HG02623 (cell line): ENCODE measurements around the gene KLHL18.
"Not testable (repeated sequence)": the region's sequence is repeated elsewhere in the genome, so short reads cannot be mapped to it uniquely, and the experiment has no call there.

Source experiments
- ATAC-seq: cut with Tn5 transposase; IDR thresholded peaks from one replicate; pipeline ENCODE4 v1.9.1; 2021; ENCODE audit warnings: moderate library complexity; ENCODE audit not compliant: unreplicated experiment

The KLHL18 gene

DNA sequence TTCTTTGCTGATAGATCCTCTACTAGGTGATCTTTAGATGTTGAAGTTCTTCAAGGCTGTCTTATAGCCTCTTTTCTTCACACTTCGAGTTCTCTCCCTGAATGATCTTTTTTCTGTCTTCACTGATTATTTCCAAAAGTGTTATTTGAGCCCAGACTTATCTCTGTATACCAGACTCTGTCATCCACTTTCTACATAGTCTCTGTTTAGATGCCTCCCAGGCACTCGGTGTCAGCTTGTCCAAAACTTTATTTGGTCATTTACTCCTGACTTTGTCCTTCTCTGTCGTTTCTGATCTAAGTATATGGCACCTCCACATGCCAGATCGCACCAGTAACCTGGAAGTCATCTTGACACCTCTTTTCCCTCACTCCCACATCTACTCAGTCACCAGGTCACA, 27.6 kb downstream of the KLHL18 start:
- ATAC-seq: no peak

DNA sequence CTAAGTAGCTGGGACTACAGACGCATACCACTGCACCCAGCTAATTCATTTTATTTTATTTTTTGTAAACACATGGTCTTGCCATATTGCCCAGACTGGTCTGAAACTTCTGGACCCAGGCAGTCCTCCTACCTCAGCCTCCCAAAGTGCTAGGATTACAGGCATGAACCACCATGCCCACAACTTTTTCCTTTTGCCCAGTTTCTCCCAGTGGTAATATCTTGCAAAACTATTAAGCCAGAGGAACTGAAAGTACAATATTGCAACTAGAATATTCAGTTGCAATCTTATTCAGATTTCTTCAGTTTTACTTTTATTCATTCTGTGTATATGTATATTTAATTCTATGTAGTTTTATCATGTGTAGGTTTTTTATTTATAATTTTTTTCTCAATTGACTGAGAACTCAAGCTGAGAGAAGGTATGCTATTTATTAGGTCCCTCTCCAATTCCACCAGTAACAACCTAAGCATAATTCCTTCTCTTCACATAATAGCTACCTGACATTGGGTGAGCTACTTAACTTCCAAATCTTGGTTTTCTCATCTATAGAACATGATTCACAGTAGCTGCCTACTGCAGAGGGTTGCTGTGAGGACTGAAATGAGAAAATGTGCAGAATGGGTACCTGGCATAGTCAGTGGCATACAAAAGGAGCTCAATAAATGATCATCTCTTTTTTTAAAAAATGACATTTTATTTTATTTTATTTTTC, 30.8 kb downstream of the KLHL18 start:
- ATAC-seq: no peak

DNA sequence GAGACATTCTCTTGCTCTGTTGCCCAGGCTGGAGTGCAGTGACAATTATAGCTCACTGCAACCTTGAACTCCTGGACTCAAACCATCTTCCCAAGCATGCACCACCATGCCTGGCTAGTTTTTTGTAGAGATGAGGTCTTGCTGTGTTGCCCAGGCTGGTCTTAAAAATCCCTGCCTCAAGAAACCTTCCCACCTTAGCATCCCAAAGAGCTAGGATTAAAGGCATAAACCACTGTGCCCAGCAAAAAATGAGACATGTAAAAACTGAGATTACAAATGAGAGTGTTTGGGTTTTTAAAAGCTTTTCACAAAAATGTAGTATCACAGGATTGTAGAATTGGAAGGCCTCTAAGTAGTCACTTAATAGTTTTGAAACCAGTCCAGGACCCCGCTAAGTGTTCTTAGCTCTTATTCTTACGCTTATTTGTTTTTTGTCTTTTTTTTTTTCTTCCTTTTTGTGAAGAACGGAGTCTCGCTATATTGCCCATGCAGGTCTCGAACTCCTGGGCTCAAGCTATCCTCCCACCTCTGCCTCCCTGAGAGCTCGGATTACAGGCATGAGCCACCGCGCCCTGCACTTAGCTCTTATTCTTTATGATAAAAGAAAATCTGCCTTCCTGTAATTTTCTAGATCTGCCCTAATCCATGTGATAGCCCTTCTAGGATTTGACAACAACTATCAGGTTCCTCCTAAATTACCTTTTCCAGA, 31.5 kb downstream of the KLHL18 start:
- no peak for ATAC-seq

DNA sequence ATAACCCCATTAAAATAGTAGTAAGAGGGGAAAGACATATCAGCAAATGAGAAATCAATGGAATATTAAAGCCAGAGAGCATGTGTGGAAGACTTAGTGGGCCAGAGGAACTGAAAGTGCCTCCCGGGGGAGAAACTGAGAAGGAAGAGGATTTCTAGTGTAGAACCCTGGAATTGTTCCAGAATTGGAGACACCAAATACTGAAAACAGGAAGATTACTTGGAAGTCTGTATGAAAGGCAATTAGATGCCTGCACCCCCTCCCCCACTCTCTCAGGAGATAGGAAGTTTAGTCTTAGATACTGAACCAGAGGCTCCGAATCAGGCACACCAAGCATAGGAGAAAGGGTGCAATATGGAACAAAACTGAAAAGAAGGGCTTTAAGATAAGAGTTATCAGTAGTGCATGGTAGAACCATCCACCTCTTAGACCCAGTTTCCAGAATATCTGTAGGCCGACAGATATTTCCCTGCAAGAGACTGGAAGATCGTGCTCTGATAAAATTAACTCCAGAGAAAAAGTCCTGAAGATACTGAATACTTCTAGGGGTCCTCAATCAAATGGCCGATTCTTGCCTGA, 32.4 kb downstream of the KLHL18 start:
- no peak for ATAC-seq

DNA sequence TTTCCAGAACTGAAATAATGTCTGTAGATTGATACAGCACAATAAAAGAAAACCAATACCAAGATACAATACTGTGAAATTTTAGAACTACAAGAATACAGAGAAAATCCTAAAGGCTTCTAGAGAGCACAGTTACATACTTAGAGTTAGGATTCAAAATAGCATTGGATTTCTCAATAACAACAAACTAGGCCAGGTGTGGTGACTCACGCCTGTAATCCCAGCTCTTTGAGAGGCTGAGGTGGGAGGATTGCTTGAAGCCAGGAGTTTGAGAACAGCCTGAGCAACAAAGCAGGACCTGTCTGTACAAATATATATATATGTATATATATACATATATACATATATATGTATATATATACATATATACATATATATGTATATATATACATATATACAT, 33.4 kb downstream of the KLHL18 start:
- ATAC-seq: not testable (repeated sequence)

DNA sequence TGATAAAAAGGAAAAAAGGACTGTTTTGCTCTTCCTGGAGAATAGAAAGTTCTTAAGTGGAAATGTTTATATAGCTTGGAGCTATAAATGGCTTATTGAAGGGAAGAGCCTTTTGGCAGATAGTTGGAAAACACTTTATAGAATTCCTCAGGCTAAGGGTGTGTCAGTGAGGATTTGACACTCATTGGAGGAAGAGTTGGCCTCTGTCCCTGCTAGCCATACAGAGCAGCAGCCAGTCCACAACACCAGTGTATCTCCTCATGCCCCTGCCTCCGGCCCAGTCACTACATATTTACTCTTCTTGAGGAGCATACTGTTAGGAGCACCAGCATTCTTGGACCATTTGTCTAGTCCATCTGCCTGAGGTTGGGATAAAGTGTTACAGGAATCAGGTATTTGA, 36.2 kb downstream of the KLHL18 start:
- no peak for ATAC-seq

DNA sequence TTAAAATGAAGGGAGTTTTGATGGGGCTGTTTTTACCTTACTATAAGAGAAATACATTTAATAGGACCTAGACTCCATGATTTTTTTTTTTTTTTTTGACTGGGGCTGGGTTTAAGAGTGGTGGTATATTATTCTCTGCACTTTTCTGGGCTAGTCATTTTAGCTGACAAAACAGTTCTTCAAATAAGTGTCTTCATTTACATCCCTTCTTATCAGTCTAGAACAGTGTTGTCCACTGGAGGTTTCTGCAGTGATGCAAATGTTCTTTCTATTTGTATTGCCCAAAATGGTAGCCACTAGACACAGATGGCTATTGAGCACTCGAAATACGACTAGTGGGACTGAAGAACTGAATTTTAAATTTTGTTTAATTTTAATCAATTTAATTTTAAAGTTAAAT, 37.2 kb downstream of the KLHL18 start:
- no peak for ATAC-seq

DNA sequence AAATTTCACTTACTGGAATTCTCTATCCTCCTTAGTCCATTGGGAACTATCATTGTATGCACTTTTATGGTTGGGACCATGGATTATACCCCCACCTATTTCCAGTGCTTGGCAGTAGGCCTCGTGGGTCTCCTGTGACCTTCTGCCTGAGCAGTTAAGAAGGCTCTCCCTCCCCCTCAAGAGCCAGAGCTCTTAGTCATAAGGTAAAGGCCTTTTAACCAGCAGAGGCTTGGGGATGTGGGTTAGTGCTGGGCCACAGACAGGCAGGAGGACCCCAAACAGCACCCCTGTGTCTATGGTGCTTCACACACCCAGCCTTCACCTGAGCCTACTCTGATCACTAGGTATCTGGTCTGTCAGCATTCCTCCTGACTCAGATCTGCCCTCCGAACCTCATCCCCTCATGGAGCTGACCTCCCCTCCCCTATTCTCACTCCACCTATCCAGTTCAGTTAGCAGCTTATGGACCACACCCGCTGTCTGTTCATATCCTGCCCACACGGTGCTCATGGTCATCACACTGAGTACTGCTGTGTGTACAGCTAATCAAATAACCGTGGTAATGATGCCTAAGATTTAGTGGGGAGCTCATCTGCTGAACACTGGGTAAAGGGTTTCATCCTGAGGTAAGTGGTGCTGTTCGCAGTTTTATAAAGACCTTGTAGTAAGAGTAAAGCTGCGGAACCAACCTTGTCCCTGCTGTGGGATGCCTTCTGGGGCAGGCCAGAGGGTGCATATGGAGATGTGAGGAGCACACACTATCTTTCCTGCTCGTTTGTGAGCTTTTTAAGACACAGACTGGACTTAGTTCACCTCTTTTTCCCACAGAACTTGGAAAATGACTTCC, 40.9 kb downstream of the KLHL18 start:
- ATAC-seq: no peak

DNA sequence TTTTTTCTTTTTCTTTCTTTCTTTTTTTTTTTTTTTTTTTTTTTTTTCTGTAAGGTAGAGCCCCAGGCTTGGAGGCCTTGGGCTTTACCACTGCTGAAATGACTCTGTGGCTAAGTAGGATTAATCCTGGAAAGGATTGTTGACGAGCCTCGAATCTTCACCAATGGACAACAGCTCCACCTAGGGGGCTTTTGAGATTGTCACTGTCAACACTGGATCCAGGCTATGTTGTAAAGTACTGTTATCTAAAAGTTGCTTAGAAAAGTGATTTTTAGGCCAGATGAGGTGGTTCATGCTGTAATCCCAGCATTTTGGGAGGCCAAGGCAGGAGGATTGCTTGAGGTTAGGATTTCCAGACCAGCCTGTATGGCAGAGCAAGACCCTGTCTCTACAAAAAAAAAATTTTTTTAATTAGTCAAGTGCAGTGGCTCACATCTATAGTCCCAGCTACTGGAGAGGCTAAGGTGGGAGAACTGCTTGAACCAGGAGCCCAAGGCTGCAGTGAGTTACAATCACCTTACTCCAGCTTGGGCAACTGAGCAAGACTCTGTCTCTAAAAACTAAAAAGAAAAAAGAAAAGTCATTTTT, 41.6 kb downstream of the KLHL18 start:
- no peak for ATAC-seq

DNA sequence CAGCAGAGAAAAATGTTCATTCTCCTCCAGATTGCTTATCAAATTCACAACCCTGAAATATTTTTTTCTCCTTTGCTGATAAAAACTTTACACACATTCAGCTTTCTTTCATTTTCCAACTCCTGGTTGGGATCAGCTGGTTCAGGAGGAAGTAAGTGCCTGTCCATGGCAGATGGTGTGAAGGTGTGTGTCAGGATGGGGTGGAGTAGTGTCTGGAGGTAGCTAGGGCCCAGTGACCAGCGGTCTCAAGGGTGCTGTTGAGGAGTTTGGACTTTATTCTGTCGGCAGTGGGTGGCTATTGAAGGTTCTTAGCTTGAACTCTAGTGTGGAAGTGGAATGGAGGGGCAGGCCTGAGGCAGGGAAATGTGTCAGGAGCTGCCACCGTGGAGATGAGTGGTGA, 51.2 kb downstream of the KLHL18 start:
- no peak for ATAC-seq

DNA sequence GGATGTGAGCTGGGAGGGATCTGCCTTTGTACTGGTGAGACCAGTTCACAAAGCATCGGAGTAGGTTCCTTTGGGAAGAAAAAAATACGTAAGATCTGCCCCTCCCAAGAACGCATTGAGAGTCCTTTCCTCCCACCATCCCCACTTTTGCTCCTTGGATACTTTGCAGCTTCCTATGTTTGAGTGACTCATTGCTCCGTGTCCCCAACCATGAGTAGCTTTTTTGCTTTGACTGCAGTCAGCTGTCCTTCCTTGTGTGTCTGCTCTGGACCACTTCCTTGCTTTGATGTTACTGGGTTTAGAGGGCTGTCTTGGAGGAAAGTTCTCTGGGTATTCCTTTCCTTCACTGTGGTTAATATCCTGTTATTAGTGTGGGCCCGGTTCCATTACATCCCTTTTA, 54.9 kb downstream of the KLHL18 start:
- ATAC-seq: no peak

DNA sequence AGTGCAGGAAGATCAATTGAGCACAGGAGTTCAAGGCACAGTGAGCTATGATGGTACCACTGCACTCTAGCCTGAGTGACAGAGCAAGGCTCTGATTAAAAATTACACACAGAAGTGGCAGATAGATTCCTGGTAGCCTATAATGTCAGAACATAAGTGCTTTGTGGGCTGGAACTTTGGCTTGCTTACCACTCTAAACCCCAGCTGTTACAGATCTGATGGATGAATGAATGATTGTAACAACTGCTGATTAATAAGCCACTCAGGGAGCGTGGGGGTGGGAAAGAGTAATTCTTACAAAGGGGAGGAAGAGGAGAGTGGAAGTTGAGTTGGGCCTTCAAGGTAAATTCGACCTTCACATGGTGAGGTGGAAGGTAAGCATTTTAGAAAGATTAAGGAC, 57.2 kb downstream of the KLHL18 start:
- ATAC-seq: no peak

DNA sequence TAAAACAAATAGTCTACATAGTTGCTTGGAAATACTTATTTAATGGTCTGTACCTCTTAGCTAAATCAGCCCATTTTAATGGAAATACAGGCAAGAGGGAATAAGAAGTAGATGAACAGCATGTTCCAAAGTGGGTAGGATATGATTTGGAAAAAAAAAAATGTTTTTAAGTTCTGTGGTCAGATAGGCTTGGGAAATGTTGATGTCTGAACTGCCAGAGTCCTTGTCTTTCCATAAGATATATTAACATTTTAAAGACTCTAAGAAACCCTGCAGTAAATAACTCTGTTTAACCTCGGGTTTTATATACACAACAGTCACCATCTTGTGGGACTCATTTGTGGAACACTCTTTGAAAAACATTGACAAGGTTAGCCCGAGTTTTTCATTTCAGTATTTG, 58.1 kb downstream of the KLHL18 start:
- no peak for ATAC-seq

DNA sequence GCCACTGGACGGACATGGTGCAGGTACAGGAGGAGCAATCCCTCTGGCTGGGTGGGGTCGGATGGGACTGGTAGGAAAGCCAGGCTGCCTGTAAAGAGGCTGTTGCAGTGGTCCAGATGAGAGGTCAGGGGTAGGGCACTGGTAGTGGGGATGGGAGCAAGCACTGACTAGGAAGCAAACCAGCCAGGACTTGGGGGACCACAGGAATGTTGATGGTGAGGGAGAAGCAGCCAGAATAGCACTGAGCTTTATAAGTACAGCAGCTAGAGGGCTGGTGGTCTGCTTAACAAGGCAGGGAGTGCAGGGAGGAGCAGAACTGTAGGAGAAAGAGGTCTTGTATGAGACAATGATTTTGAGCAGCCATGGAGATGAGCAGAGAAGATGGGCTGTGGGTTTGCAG, 59.4 kb downstream of the KLHL18 start:
- no peak for ATAC-seq

DNA sequence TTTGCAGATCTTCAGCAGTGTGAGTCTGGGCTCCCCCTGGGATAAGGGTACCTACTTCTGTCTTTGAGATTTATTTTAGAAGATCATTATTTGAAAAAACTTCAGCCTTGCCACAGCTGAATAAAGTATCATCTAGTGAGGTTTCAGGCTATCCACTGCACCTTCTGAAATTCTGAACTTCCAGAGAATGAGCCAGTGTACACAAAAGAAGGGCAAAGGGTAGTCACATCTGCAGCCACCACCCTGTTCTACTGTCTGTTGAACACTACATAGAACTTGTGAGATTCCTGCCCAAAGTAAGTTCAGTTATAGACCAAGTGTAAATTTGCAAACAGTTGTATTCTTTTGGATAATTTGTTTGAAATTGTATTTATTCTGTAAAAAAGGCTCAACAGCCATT, 60.1 kb downstream of the KLHL18 start:
- no peak for ATAC-seq

DNA sequence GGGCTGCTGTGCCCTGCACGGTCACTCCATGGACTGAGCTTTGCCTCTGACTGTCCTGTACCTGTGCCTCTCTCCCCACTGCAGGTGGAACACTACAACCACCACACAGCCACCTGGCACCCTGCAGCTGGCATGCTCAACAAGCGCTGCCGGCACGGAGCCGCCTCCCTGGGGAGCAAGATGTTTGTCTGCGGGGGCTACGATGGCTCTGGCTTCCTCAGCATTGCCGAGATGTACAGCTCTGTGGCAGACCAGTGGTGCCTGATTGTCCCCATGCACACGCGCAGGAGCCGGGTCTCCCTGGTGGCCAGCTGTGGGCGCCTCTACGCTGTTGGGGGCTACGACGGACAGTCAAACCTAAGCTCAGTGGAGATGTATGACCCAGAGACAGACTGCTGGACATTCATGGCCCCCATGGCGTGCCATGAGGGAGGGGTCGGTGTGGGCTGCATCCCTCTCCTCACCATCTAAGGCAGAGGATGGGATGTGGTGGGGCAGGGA, 60.8 kb downstream of the KLHL18 start:
- ATAC-seq: no peak

DNA sequence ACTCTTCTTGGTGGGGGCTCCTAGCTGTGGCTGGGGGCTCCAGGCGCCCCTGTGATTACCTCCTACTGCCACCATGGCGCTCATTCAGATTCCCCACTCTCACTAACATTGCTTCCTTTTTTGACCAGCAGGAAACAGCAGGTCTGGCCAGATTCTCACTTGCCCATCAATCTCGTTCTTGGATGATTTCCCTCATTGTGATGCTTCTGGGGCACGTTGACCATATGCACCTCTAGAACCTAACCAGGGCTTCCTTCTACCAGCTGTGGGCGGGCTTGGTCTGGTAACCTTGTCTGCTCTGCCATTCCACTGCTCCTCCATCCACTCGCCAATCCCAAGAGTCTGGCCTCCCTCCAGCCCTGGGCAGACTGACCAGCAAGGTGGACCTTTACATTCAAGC, 62.2 kb downstream of the KLHL18 start:
- ATAC-seq: no peak

DNA sequence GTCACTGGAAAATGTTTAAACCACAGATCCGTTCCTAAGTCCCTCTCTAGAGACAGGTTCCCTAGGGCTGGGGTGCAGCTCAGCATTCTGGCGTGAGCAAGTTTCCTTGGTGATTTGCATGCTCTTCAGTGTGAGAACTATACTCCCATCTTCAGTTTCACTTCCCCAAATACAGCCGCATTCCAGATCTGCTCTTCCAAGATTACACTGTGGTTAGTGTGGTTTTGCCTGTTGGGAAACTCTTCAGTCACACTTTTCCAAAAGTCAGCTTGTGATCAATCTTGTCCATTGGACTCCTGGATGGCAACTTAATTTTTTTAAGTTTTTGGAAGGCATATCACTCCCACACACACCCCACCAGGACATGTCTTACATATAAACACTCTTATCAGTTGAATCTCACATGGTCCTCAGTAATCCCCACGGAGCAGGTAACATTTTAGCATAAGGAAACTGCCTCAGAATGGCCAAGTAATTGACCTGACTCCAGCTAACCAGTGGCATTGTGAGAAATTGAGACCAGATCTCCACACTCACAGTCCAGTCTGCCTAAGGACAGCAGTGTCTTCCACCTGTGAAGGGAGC, 64.6 kb downstream of the KLHL18 start:
- peak; percentile 77 for ATAC-seq

DNA sequence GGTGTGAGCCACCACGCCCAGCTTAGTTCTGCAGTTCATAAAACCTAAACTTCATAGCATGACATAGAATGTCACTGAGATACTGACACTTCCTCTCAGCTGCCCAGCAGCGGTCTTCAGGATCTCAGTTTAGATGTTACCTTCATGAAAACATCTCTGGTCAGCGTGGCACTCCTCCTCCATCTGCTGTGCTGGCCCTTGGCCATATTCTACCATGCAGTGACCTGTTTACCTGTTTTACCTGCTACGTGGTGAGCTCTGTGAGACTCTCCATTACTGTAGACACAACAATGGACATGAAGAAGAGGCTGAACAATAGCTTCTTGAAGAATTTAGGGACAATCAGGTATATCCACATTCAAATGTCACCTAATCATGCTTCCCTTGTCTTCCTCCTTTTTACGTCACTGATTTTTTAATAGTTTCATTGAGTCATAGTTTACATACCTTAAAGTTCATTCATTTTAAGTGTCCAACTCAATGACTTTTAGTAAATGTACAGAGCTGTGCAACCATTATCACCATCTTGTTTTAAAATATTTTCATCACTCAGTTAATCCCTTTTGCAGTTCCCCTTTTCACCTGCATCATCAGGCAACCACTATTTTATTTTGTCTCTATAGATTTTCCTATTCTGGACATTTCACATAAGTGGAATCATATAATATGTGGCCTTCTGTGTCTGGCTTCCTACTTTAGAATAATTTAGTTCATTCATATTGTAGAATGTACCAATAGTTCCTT, 65.8 kb downstream of the KLHL18 start:
- ATAC-seq: no peak

DNA sequence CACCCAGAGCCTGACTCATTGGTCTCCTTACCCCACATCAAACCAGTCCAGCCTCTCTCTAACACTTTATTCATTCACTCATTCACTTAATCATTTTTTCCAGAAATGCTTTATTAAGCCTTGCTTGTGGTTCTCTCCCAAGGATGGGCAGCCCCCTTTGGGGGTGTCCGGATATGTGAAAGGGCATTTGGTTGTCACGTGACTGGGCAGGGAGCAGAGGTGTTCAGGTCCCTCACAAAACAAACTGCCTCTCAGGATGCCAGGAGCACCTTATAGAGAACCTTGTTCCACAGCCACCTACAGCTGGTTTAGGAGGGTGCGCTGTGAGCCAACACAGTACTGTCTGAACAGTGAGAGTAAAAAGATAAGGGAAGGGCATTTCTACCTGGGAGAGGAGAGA, 72.3 kb downstream of the KLHL18 start:
- no peak for ATAC-seq
